A549 (cell line): ENCODE data around the gene CMPK2.

ENCODE experiments used
- CEBPB ChIP-seq, 2 experiments: fragments of >200 bp in 1 of 2; sonication (Bioruptor Twin) in 1 of 2; formaldehyde crosslinking in 1 of 2; IDR thresholded peaks; 2 replicates each; pipeline ENCODE4 v1.6.1; 2012 to 2016
- CTCF ChIP-seq: fragments of >200 bp; sonication (Bioruptor Twin); formaldehyde crosslinking; IDR thresholded peaks from 3 replicates; pipeline ENCODE4 v1.5.1; 2016
- E2F6 ChIP-seq: IDR thresholded peaks from 2 replicates; pipeline ENCODE4 v1.6.1; 2012; ENCODE audit warnings: low read depth, borderline replicate concordance
- EP300 ChIP-seq, 2 experiments: fragments of >200 bp; sonication (Bioruptor Twin); formaldehyde crosslinking; IDR thresholded peaks; 2 replicates in 1 of 2; 3 replicates in 1 of 2; pipeline ENCODE4 v1.6.1; 2016 to 2017
- FOSL2 ChIP-seq, 2 experiments: fragments of 450-650 bp in 1 of 2; fragments of >200 bp in 1 of 2; sonication (Bioruptor Twin) in 1 of 2; formaldehyde crosslinking; IDR thresholded peaks; 2 replicates each; pipeline versions ENCODE4 v1.5.0 to v1.6.1; 2016 to 2020; ENCODE audit warnings: mild to moderate bottlenecking in 1 of 2, moderate library complexity in 1 of 2
- HDAC2 ChIP-seq: fragments of 200-600 bp; sonication (generic); IDR thresholded peaks from 2 replicates; pipeline ENCODE4 v1.6.1; 2016
- HMGXB4 ChIP-seq: fragments of 250-450 bp; sonication (Bioruptor Pico); IDR thresholded peaks from 2 replicates; pipeline ENCODE4 v1.5.0; 2021; ENCODE audit warnings: mild to moderate bottlenecking, moderate library complexity, borderline replicate concordance
- JUN ChIP-seq, 2 experiments: fragments of >200 bp; sonication (Bioruptor Twin); formaldehyde crosslinking; IDR thresholded peaks; 2 replicates in 1 of 2; 3 replicates in 1 of 2; pipeline ENCODE4 v1.6.1; 2016 to 2017
- JUNB ChIP-seq: fragments of >200 bp; sonication (Bioruptor Twin); formaldehyde crosslinking; IDR thresholded peaks from 2 replicates; pipeline ENCODE4 v1.6.1; 2016
- KDM5A ChIP-seq: fragments of 200-600 bp; sonication (generic); IDR thresholded peaks from 2 replicates; pipeline ENCODE4 v1.6.1; 2016; ENCODE audit warnings: antibody characterized with exemption, mild to moderate bottlenecking
- POLR2A ChIP-seq: IDR thresholded peaks from 2 replicates; pipeline ENCODE4 v1.6.1; 2012; ENCODE audit warnings: mild to moderate bottlenecking, low read length
- RAD21 ChIP-seq, 2 experiments: fragments of >200 bp in 1 of 2; sonication (Bioruptor Twin) in 1 of 2; formaldehyde crosslinking in 1 of 2; IDR thresholded peaks in 1 of 2; conservative IDR thresholded peaks in 1 of 2; 2 replicates in 1 of 2; 3 replicates in 1 of 2; pipeline ENCODE4 v1.6.1; 2012 to 2018; ENCODE audit warnings: inconsistent platforms in 1 of 2

- TF ChIP-seq CTCF = no peak
- TF ChIP-seq POLR2A = no peak
- no peak for TF ChIP-seq EP300 (IDR thresholded peaks at IDR 0.05)
- TF ChIP-seq JUN (IDR thresholded peaks at IDR 0.05) = no peak
- TF ChIP-seq HDAC2 = no peak
- no peak for TF ChIP-seq KDM5A
- no peak for TF ChIP-seq E2F6
- no peak for TF ChIP-seq FOSL2 (IDR thresholded peaks at IDR 0.05)
- TF ChIP-seq FOSL2 (CRISPR knock-in tag; IDR thresholded peaks at IDR 0.05) = no peak
- no peak for TF ChIP-seq RAD21 (conservative IDR thresholded peaks at IDR 0.05 in 1 of 2, IDR thresholded peaks at IDR 0.05 in 1 of 2)
- TF ChIP-seq CEBPB (IDR thresholded peaks at IDR 0.05) = no peak
- no peak for TF ChIP-seq JUNB
- no peak for TF ChIP-seq HMGXB4 (CRISPR knock-in tag)
Observed at GRCh38 chr2:6833300-6833604, 32.5 kb downstream of the CMPK2 start.
